Fibroblast of pulmonary artery (primary cell): Measurements from ENCODE around the gene TAMM41.
"Not testable (repeated sequence)": the region's sequence is repeated elsewhere in the genome, so short reads cannot be mapped to it uniquely, and the experiment has no call there.

Experiments used
- DNase-seq: peaks from one replicate; pipeline ENCODE4 v3.0.0-alpha.2; 2010; ENCODE audit warnings: low read depth
- H3K4me3 ChIP-seq: replicated peaks from 2 replicates; pipeline ENCODE4 v1.5.1; 2011; ENCODE audit warnings: low read depth, mild to moderate bottlenecking, control low read depth, low read length, moderate library complexity
- CTCF ChIP-seq: IDR thresholded peaks from 2 replicates; pipeline ENCODE4 v1.5.1; 2011; ENCODE audit warnings: mild to moderate bottlenecking, control low read depth, low read length, inconsistent platforms; ENCODE audit errors: missing control alignments

Gene TAMM41

GRCh38 chr3:11846281-11847266, at the start of gene TAMM41:
Gene TAMM41 (minus strand): TSS chr3:11846885. CDS start chr3:11846636, 249 bp downstream.
- H3K4me3 ChIP-seq = peak within 1 kb of the TSS; percentile 99
- DNase-seq = peak; percentile 90
- TF ChIP-seq CTCF = peak; percentile 76

GRCh38 chr3:11878837-11879236, 32.2 kb upstream of the TAMM41 start:
- no peak for DNase-seq
- no peak overlapping the region for H3K4me3 ChIP-seq
- no peak for TF ChIP-seq CTCF

GRCh38 chr3:11874707-11875106, 28.0 kb upstream of the TAMM41 start:
- not testable (repeated sequence) for H3K4me3 ChIP-seq, DNase-seq

GRCh38 chr3:11863739-11864138, 17.1 kb upstream of the TAMM41 start:
- DNase-seq, H3K4me3 ChIP-seq: not testable (repeated sequence)

GRCh38 chr3:11862584-11862983, 15.9 kb upstream of the TAMM41 start:
- not testable (repeated sequence) for DNase-seq, H3K4me3 ChIP-seq

- H3K4me3 ChIP-seq, DNase-seq: not testable (repeated sequence)
Measured at GRCh38 chr3:11862145-11862544, 15.5 kb upstream of the TAMM41 start.

GRCh38 chr3:11860213-11860612, 13.5 kb upstream of the TAMM41 start:
- H3K4me3 ChIP-seq, DNase-seq: not testable (repeated sequence)

- DNase-seq = no peak
- H3K4me3 ChIP-seq = no peak overlapping the region
- no peak for TF ChIP-seq CTCF
Measured at GRCh38 chr3:11853450-11853849, 6.8 kb upstream of the TAMM41 start.

- no peak for TF ChIP-seq CTCF
- no peak overlapping the region for H3K4me3 ChIP-seq
- no peak for DNase-seq
Measured at GRCh38 chr3:11850003-11850402, 3.3 kb upstream of the TAMM41 start.

- no peak for DNase-seq
- no peak for TF ChIP-seq CTCF
- no peak overlapping the region for H3K4me3 ChIP-seq
Measured at GRCh38 chr3:11847607-11848006, 922 bp upstream of the TAMM41 start.
